ENCODE data around the gene ZBED4. TPM values are rescaled to one million over a fixed set of nuclear protein-coding genes. Genes with fewer than 3 reads are reported as not detected.

Gene ZBED4
- total and polyA plus RNA-seq, 11 donors, result 2.2 to 8.6 (median 4.9) TPM

- intact Hi-C loops (cut with DNase I), result loop anchor here in 3 of 10 donors (2.0 to 5.0 kb wide), 2 partner anchors 27 to 39 kb away; partner anchors contain the start of gene ZBED4 (in 1 of the 3)
- Histone ChIP-seq H3K9me3 (peaks cover 0 to 14% (median 0%) of the 10 kb centered on the region in 12 donors), H3K27me3 (no peaks in the 10 kb centered on the region), H3K27ac (peak overlapping the region in 11 of 12 donors; percentile 66 to 91 (median 86)), H3K4me3 (peak overlapping the region; percentile 60 to 99 (median 86)), H3K36me3 (peaks cover 0 to 38% (median 29%) of the 10 kb centered on the region in 9 donors), H3K4me1 (peaks cover 10 to 47% (median 35%) of the 10 kb centered on the region in 12 donors)
- 4 to 8% (median 7%) methylated on average over 22 to 31 of the region's 31 CpGs for WGBS, 4 donors
- TF ChIP-seq CTCF (IDR thresholded peaks at IDR 0.05), result no peak
- no peak for TF ChIP-seq POLR2A (IDR thresholded peaks at IDR 0.05)
- ATAC-seq (peak in 2 of 4 donors; percentile 15 to 39), DNase-seq (peak in 1 of 5 donors; percentile 68)
These were observed 27.6 kb upstream of the ZBED4 start for GRCh38 chr22:49825944-49826602.

- peaks cover 10 to 40% (median 29%) of the 10 kb centered on the region in 12 donors for H3K4me1 ChIP-seq
- TF ChIP-seq CTCF (IDR thresholded peaks at IDR 0.05) (no peak), POLR2A (IDR thresholded peaks at IDR 0.05) (no peak)
- 0 to 1% (median 0%) methylated on average over 23 to 86 of the region's 86 CpGs for WGBS, 4 donors
- H3K27me3 ChIP-seq, result no peaks in the 10 kb centered on the region
- peaks cover 0 to 32% (median 23%) of the 10 kb centered on the region in 9 donors for H3K36me3 ChIP-seq
- peak overlapping the region; percentile 66 to 91 (median 86) for H3K27ac ChIP-seq
- intact Hi-C loops (cut with DNase I), result loop anchor here in 2 of 10 donors (5.0 kb wide), 1 partner anchor 39 kb away; no protein-coding TSS in a partner anchor
- H3K9me3 ChIP-seq, result peaks cover 0 to 18% (median 0%) of the 10 kb centered on the region in 12 donors
- peak overlapping the region; percentile 60 to 99 (median 86) for H3K4me3 ChIP-seq
- peak in 3 of 4 donors; percentile 59 to 60 (median 59) for ATAC-seq
- peak in 4 of 5 donors; percentile 62 to 79 (median 64) for DNase-seq
These were observed 26.9 kb upstream of the ZBED4 start for GRCh38 chr22:49826603-49827270.

GRCh38 chr22:49827271-49827852 is 26.3 kb upstream of the ZBED4 start:
- ATAC-seq (peak in 1 of 4 donors; percentile 14), DNase-seq (no peak)
- Histone ChIP-seq H3K9me3 (peaks cover 0 to 18% (median 0%) of the 10 kb centered on the region in 12 donors), H3K4me3 (peak overlapping the region; percentile 60 to 99 (median 86)), H3K4me1 (peaks cover 10 to 35% (median 27%) of the 10 kb centered on the region in 12 donors), H3K27ac (peak overlapping the region; percentile 66 to 91 (median 86)), H3K36me3 (peaks cover 0 to 26% (median 17%) of the 10 kb centered on the region in 9 donors), H3K27me3 (no peaks in the 10 kb centered on the region)
- WGBS, 4 donors, result 0 to 1% (median 0%) methylated on average over 7 to 110 of the region's 110 CpGs
- intact Hi-C loops (cut with DNase I), result loop anchor here in 2 of 10 donors (5.0 kb wide), 1 partner anchor 40 kb away; no protein-coding TSS in a partner anchor
- TF ChIP-seq CTCF (IDR thresholded peaks at IDR 0.05) (no peak), POLR2A (IDR thresholded peaks at IDR 0.05) (no peak)
